Activated CD8-positive, alpha-beta memory T cell treated with anti-CD3 and anti-CD28 coated beads, Interleukin-2, amount 50 U/mL, for 1 hour (primary cell): Measurements from ENCODE around the gene CAMTA1.
"Not testable (repeated sequence)": the region's sequence is repeated elsewhere in the genome, so short reads cannot be mapped to it uniquely, and the experiment has no call there.

Source experiments
- DNase-seq: peaks from one replicate; pipeline ENCODE4 v3.0.0-alpha.2; 2020; ENCODE audit errors: extremely low read depth

The CAMTA1 gene

GRCh38 chr1:6807782-6808181, 22.5 kb downstream of the CAMTA1 start:
- DNase-seq = no peak

- DNase-seq = no peak
Measured at GRCh38 chr1:6809461-6809860, 24.2 kb downstream of the CAMTA1 start.

DNA sequence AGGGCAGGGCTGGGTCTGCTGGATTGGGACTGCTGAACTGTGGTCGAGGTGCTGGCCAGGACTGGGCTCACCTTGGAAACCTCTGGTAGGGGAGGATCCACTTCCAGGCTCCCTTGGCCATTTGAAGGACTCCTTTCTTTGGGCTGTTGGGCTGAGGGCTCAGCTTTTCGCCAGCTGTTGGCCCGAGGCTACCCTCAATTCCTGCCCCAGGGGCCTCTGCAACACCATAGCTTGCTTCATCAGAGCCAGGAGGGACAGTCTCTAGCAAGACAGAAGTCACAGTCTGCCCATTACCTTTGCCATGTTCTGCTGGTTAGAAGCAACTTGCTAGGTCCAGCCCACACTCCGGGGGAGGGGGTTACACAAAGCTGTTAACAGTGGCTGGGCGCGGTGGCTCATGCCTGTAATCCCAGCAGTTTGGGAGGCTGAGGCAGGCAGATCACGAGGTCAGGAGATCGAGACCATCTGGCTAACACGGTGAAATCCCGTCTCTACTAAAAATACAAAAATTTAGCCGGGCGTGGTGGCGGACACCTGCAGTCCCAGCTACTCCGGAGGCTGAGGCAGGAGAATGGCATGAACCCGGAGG, 25.0 kb downstream of the CAMTA1 start:
- not testable (repeated sequence) for DNase-seq

DNA sequence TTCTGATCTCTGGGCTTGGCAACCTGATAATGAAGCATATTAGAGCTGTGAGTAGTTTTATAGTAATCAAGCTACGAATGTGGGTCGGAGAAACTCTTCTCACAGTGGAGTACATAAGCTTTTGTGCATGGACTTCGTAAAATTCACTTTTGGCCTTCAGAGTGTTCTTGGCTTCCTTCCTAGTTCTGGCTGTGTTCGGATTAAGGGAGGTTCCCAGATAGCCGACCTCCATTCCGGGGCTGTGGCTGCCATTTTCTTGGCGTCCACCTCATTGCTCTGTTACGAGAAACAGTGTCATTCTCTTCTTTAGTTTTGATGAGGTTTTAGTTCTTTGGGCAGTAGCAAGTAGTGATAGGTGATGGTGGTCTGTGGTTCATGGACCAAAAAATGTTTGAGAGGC, 26.3 kb downstream of the CAMTA1 start:
- no peak for DNase-seq

GRCh38 chr1:6813165-6813564, 27.9 kb downstream of the CAMTA1 start:
- no peak for DNase-seq

DNA sequence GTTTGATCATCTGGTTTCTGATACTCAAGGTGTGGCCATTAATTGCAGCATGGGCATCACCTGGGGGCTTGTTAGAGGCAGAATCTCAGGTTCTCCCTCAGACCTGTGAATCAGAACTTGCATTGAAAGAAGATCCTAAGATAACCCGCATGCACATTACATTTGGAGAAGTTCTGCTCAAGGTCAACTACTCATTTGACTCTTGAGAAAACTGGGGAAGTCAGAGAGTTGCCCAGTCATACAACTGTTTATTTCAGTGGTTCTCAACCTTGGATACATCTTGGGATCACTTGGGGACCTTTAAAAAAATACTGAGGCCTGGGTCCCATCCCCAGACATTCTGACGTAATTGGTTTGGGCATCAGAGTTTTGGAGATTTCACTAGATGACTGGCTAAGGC, 30.5 kb downstream of the CAMTA1 start:
- DNase-seq = no peak

- no peak for DNase-seq
Measured at GRCh38 chr1:6819246-6820040, 34.2 kb downstream of the CAMTA1 start.

DNA sequence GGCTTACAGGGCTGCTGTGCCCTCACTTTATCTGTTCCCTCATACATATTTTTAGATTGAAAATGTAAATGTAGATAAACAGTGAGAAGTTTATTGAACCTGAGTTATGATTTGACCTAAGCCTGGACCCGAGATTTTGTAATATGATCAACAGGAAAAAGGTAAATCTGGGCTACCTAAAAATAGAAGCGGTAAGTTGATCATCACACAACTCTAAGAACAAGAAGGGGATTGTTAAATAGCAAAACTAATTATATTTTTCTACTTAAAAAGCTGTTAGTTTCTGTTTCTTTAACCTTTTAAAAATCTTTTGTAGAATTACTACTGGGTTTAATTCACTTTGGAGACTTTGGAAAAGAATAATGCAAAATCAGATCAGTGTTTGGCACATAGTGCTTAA, 35.6 kb downstream of the CAMTA1 start:
- no peak for DNase-seq

GRCh38 chr1:6822530-6823359, 37.5 kb downstream of the CAMTA1 start:
- DNase-seq = no peak

- no peak for DNase-seq
Measured at GRCh38 chr1:6823793-6824192, 38.5 kb downstream of the CAMTA1 start.

DNA sequence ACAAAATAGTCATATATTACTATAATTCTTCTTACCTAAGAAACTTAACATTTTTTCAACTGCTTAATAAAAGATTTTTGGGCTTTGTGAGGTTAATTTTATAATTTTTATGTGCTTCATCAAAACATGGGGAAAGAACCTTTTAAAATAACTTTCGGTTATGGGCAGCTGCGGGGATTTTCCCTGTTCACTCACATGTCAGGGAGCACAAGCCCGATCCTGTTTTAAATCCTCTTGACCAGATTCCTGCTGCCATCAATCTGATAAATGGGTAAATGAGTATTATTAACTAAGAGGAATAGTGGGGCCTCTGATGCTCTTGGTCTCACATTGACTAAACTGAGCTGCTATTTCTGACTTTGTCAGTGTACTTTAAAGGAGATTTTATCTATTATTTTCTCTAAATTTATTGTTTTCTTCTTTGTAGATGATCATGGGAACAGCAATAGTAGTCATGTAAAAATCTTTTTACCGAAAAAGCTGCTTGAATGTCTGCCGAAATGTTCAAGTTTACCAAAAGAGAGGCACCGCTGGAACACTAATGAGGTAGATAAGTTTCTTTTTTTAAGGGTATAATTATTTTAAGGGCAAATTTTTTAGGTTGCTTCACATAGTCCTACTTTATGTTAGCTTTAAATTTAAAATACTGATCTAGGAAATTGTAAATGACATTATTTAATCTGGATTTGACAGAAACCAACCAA, 39.6 kb downstream of the CAMTA1 start:
- no peak for DNase-seq

GRCh38 chr1:6825828-6826227, 40.6 kb downstream of the CAMTA1 start:
- DNase-seq = no peak

GRCh38 chr1:6827079-6827478, 41.8 kb downstream of the CAMTA1 start:
- DNase-seq = no peak

GRCh38 chr1:6827630-6828165, 42.4 kb downstream of the CAMTA1 start:
- no peak for DNase-seq

DNA sequence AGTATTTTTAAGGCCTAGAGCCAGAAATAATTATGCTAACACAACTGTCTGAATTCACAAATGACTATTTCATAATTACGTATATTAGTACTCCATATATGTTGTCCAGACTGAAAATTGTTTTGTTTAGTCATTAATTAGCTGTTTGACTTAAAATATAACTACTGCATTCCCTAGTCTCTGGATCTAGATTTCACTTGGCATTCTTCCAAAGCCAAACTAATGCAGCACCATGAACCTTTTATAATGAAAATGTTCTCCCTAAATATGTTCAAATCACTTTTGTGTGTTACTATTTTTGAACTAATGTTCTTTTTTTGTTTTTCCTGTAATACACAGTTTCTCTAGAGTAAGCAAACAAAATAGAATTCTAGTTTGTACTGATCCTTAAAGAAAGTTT, 46.1 kb downstream of the CAMTA1 start:
- no peak for DNase-seq

DNA sequence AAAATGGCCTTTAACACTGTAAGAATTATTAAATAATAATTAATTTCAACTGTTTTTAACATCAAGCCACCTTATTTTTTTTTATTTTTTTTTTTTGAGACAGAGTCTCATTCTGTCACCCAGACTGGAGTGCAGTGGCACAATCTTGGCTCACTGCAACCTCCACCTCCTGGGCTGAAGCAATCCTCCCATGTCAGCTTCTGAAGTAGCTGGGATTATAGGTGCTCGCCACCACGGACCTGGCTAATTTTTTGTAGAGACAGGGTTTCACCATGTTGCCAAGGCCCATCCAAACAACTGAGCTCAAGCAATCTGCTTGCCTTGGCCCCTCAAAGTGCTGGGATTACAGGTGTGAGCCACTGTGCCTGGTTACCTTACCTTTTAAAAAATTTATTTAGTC, 46.8 kb downstream of the CAMTA1 start:
- not testable (repeated sequence) for DNase-seq

- DNase-seq = no peak
Measured at GRCh38 chr1:6832531-6833188, 47.4 kb downstream of the CAMTA1 start.

DNA sequence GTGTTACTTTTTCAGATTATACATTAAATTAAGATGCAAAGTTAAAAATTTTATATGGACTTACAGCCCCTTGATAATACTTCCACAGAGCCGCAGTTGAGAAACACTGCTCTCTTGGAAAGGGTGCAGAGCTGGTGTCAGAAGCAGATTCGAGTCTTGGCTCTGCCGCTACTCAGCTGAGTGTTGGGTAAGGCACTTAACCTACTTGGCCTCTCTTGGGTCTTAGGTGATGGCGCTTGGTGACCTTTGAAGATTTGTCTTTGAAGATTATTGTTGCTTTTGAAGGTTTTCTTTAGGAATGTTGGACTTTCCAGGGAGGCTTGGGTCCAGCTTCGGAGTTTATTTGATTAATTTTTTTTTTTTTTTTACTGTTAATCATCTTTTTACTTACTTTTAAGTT, 48.5 kb downstream of the CAMTA1 start:
- no peak for DNase-seq

DNA sequence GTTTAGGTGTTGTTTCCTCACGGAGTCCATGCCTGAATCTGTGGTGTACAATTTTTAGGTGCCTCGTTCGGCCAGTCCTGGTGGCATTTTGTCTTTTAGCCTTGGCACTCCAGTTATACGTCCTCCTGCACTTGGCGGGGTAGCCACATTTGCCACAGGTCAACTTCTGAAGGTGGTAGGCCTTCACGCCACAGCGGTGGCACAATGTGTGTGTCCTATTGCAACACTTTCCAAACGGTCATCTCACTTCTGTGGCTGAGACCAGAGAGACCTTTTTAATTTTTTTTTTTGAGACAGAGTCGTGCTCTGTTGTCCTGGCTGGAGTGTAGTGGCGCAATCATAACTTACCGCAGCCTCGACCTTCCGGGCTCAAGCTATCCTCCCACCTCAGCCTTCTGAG, 49.1 kb downstream of the CAMTA1 start:
- no peak for DNase-seq

GRCh38 chr1:6835139-6835538, 49.9 kb downstream of the CAMTA1 start:
- DNase-seq = no peak

- DNase-seq = no peak
Measured at GRCh38 chr1:6842301-6842700, 57.0 kb downstream of the CAMTA1 start.
